NCI-H2107 (cell line): ENCODE results near the gene PAEP.
"Not testable (repeated sequence)": the region's sequence is repeated elsewhere in the genome, so short reads cannot be mapped to it uniquely, and the experiment has no call there.

Source experiments
- DNase-seq: peaks from one replicate; lab custom pipeline; 2025; lab: John Stamatoyannopoulos, UW

PAEP gene

GRCh38 chr9:135526089-135526729 is 35.3 kb upstream of the PAEP start:
- no peak for DNase-seq

DNA sequence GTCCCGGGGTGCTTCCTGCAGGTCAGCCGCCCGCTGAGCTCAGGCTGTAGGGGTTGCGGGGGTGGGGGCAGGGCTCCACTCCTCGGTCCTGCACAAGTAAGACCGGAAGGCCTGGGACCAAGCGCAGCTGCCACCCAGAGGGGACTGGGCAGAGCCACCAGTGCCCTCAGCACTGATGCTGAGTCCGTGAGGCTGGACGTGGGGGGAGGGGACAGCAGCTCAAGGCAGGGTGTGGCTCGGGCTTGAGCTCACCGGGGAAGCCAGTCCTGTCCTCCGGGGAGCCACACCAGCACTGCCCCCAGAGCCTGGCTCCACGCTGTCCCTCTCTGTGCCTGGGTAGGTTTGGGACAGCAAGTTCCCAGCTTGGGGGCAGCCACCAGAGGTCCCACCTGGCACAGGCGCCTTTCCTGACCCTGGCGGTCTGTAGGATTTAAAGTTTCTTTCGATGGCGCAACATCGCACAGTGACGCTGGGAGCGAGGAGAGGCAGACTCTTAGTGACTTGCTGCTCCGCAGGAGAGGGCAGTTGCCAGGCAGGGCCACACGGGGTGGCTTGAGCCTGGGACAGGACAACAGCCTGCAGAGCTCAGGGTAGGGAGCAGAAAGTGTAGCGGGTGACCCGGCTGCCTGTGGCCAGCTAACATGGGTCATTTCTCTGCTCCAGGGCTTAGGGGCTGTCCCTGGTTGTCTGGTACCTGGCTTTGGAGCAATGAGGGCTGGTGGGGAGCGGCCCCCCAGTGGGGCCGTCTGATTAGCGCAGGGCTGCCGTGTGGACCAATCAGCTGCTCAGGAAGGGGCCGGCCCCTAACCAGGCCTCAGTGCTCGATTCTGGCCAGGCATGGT is 34.6 kb upstream of the PAEP start:
- no peak for DNase-seq

DNA sequence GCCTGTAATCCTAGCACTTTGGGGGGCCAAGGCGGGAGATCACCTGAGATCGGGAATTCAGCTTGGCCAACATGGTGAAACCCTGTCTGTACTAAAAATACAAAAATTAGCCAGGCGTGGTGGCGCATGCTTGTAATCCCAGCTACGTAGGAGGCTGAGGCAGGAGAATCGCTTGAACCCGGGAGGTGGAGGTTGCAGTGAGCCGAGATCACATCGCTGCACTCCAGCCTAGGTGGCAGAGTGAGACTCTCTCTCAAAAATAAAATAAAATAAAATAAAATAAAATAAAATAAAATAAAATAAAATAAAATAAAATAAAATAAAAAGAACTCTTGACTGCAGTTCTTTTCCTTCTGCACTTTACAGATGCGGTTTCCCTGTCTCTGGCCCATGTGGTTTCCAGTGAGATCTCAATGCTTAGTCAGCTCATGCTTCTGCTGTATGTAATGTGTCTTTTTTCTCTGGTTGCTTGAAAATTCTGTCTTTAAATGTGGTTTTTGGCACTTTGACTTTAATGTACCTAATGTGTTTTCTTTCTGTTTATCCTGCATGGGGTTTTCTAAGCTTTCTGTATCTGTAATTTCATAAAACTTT is 32.6 kb upstream of the PAEP start:
- DNase-seq = not testable (repeated sequence)

- no peak for DNase-seq
Measured at GRCh38 chr9:135530146-135530545, 31.4 kb upstream of the PAEP start.

DNA sequence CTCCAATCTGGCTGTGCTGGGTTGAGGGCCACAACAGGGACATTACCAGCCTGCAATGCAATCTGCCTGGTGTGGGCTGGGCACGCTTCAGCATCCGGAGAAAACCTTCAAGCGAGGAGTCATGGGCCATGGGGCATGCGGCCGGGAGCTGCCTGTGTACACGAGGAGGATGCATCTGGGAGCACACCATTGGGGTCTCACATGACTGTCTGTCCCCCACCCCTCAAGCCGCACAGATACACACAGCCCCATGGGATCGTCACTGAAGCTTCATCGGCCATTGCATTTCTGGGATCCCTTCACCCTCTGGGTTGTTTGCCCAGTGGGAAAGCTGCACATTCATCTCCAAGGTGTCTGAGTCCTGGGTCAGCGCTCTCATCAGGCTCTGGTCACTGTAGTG is 30.5 kb upstream of the PAEP start:
- no peak for DNase-seq

DNA sequence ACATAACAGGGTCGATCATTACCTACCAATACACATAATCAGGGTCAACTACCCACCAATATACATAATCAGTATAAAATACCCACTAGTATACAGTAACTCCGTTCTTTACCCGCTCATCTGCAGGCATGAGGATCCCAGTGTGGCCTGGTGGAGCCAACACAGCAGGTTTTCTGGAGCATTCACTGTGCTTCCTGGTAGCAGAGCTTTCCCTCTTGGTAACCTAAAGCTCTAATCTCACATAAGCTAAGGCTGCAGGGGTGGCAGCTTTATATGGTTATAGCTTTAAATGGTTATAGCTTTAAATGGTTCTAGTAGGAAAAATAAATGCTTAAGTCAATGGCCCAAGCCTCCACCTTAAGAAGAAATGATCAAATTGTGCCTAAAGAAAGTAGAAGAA is 28.4 kb upstream of the PAEP start:
- DNase-seq = no peak

DNA sequence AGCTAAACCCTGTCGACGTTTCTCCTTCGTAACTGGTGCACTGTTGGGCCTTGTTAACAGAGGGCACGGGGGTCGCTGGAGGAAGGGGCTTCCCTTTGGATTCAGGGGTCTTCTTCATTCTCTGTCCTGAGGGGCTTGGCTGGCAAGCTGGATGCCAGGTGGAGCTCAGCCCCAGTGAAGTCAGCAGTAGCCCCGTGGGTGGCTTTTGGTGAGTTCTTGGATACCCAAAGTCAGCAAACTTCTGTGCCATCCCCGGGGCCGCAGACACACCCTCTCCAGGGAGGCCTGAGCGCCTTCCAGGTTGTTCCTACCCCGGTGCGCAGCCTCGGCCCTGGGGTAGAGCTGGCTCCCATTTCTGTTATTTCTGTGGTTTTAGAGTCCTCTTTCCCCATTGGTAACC is 27.9 kb upstream of the PAEP start:
- DNase-seq = no peak

GRCh38 chr9:135534192-135534711 is 27.3 kb upstream of the PAEP start:
- not testable (repeated sequence) for DNase-seq

DNA sequence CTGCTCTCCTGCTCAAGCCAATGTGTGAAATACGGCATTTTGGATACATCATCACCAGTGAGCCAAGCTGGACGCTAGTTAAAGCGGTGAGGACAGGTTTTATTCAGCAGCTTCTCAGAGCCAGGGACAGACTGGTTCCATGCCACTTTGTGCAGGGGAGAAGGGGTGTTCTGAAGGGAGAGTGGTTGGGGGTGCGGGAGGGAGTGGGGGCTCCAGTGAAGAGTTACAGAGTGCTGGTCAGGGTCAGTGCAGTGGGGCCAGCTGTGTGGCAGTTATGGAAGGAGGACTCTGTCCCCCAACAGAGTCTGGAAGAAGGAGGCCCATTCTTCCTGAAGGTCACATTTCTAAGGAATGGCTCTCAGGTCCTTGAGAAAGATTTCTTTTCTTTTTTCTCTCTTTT is 26.7 kb upstream of the PAEP start:
- not testable (repeated sequence) for DNase-seq

- DNase-seq = not testable (repeated sequence)
Measured at GRCh38 chr9:135535631-135536030, 25.9 kb upstream of the PAEP start.

- no peak for DNase-seq
Measured at GRCh38 chr9:135536216-135536615, 25.3 kb upstream of the PAEP start.

DNA sequence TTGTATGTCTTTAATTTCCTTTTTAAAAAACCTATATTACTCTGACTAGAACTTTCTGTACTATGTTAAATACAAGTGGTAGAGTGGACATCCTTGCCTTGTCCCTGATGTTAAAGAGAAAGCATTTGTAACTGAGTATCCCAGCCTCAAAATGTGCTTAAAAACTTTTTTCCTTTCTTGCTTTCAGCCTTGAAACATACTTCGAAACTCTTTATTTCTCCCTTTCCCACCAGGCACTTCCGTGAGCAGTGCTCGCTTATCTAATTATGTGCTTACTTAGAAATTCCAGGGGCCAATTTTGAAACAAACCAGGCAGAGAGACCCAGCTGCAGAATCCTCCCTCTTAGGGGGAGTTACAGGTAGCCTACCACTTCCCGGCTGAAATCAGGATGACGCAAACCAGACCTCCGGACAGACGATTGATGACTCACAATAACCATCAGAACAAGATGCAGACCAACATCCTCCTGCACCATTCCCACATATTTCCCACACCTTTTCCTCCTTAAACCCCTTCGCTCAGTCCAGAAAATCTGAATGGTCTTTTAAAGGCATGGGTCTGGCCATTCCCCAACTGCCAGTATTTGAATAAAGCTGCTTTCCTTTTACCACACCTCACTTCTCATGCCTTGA is 18.2 kb upstream of the PAEP start:
- not testable (repeated sequence) for DNase-seq

DNA sequence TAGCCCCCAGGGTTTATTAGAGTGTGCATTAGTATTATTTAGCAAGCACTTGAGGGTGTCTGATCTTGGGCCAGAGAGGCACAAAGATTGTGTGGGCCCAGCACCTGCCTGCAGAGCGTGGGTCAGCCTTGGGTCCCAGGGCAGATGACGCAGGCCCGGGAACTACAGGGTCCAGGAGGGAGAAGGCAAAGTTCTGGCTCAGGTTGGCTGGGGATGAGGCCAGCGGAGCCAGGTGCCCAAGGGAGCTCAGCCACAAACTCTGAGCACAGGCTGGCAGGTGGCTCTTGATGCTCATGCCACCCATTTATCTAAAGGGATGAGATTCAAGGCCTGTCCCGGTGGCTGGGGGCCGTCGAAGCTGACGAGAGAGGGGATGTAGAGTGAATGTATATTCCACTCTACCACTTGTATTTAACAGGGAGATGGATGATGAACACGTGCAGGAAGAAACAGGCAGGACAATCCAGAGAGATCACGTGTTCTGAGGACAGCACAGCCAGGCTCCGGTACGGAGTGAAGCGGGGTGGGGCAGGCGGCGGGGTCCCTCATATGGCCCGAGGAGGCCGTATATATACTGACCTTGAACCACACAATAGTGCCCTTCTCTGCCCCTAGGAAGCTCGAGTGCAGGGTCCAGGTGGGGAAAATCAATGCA is 16.4 kb upstream of the PAEP start:
- DNase-seq = no peak

- DNase-seq = not testable (repeated sequence)
Measured at GRCh38 chr9:135545646-135546176, 15.8 kb upstream of the PAEP start, which contains the start of gene OBP2A. Gene OBP2A, plus strand, starts transcription at chr9:135546126. Its CDS starts 55 bp downstream, at chr9:135546181.

DNA sequence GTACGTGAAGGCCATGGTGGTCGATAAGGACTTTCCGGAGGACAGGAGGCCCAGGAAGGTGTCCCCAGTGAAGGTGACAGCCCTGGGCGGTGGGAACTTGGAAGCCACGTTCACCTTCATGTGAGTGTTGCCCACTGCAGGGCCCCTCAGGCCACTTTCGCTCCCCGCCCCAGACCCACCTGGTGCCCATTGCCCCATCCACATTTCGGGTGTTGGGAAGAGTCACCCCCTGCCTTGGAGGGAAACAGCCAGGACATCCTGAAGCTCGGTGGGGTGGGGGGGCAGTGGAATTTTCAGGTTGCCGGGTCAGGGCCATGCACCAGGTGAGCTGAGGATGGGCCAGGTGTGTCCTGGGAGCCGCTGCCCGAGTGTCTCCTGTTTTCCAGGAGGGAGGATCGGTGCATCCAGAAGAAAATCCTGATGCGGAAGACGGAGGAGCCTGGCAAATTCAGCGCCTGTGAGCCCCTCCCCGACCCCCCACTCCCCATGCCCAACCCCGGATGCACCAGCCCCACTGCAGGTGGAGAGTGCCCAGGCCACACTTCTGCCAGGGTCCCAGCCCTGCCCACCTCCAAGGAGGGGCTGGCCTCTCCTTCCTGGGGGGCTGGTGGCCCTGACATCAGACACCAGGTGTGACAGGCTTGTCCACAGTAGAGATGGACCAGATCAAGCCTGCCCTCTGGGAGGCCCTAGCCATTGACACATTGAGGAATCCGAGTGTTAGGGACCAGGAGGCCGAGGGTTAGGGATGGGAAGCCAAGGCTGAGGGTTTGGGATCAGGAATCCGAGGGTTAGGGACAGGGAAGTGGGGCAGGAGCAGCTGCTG is 14.6 kb upstream of the PAEP start:
- DNase-seq = not testable (repeated sequence)

DNA sequence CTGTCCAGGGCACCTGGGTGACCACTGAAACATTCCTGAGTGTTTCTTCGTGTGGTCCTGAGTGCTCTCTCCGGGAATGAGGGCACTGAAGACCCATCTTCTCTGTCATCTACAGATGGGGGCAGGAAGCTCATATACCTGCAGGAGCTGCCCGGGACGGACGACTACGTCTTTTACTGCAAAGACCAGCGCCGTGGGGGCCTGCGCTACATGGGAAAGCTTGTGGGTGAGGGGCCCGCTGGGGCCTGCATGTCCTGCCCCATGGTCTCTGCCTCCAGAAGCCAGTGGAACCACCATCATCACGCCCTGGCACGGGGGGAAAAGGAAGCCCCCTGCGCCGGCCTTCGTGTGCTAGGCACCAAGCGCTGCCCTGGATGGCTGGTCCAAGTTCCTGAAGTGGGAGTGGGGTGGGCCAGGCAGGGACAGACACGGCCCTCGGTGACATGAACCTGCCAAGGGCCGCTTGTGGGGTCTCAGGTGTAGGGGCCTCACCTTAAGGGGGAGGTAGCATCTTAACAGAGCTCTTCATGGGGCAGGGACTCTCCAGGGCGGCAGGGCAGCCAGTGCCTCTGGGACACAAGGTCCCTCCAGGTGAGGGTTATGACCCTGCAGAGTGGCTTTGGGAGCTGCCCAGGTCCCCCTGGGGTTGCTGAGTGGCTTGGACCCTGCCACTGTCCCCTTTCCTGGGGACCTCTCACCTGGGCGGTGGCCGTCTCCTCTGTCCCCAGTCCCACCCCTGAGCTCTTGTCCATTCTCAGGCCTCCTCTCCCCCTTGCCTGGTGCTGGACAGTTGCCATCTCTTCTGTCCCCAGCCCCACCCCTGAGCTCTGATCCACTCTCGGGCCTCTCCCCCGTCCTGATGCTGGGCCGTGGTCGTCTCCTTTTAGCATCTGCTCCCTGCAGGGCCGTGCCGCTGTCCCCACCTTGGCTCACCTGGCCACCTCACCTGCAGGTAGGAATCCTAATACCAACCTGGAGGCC is 13.5 kb upstream of the PAEP start:
- DNase-seq = no peak

- DNase-seq = not testable (repeated sequence)
Measured at GRCh38 chr9:135549478-135550343, 11.8 kb upstream of the PAEP start.

- no peak for DNase-seq
Measured at GRCh38 chr9:135550344-135550918, 11.1 kb upstream of the PAEP start.
